Peyer's patch (tissue), 4 donors: ENCODE measurements around the gene SEH1L. TPM values are rescaled to one million over a fixed set of nuclear protein-coding genes. Genes with fewer than 3 reads are reported as not detected.

Experiments used
- DNase-seq, 3 donors: peaks; one replicate each; pipeline ENCODE4 v3.0.0-alpha.2; 2017 to 2019
- H3K27ac ChIP-seq, 4 donors: fragments of 200-600 bp; sonication (generic); one replicate each; pipeline ENCODE4 v1.5.1; 2016 to 2019
- H3K27me3 ChIP-seq, 2 donors: fragments of 200-600 bp; sonication (generic); one replicate each; pipeline ENCODE4 v1.5.1; 2019
- H3K36me3 ChIP-seq, 3 donors: fragments of 200-600 bp; sonication (generic); one replicate each; pipeline ENCODE4 v1.5.1; 2016 to 2019
- H3K4me1 ChIP-seq, 4 donors: fragments of 200-600 bp; sonication (generic); one replicate each; pipeline ENCODE4 v1.5.1; 2016 to 2019
- H3K4me3 ChIP-seq, 4 donors: fragments of 200-600 bp; sonication (generic); 1 replicate in 3 of 4; 2 replicates in 1 of 4; pipeline ENCODE4 v1.5.1; 2016 to 2019; ENCODE audit warnings: mild to moderate bottlenecking in 1 of 4
- H3K9me3 ChIP-seq, 4 donors: fragments of 200-600 bp; sonication (generic); one replicate each; pipeline ENCODE4 v1.5.1; 2016 to 2019; ENCODE audit warnings: mild to moderate bottlenecking in 1 of 4
- CTCF ChIP-seq, 6 experiments: fragments of 450-650 bp in 4 of 6; fragments of 200-600 bp in 2 of 6; sonication (generic) in 1 of 6; IDR thresholded peaks; one replicate each; pipeline ENCODE4 v1.5.1; 2017 to 2019; ENCODE audit warnings: antibody characterized with exemption in 6 of 6, mild to moderate bottlenecking in 3 of 6, moderate library complexity in 1 of 6
- POLR2A ChIP-seq, 2 donors: fragments of 450-650 bp; IDR thresholded peaks; one replicate each; pipeline ENCODE4 v1.5.1; 2017; ENCODE audit warnings: antibody characterized with exemption in 2 of 2, mild to moderate bottlenecking in 2 of 2, moderate library complexity in 2 of 2
- total RNA-seq, 4 donors: library from RNA; depleted of rRNA; stranded (reverse); fragments of >200 nt; gene quantifications; one replicate each; pipeline ENCODE4 v1.1.0, GENCODE V29; 2016

Gene SEH1L
- total RNA-seq, 4 donors from 2014 or later = 18.6 to 38.0 (median 25.3) TPM

GRCh38 chr18:12998332-12999060 is 50.7 kb downstream of the SEH1L start:
- DNase-seq = no peak
- H3K36me3 ChIP-seq = peaks cover 0 to 19% (median 0%) of the 10 kb centered on the region in 3 donors
- H3K27me3 ChIP-seq = no peaks in the 10 kb centered on the region
- no peak overlapping the region for H3K27ac ChIP-seq
- H3K9me3 ChIP-seq = no peaks in the 10 kb centered on the region
- no peak overlapping the region for H3K4me3 ChIP-seq
- TF ChIP-seq POLR2A (IDR thresholded peaks at IDR 0.05) = no peak
- no peak for TF ChIP-seq CTCF (IDR thresholded peaks at IDR 0.05)
- H3K4me1 ChIP-seq = peaks cover 0 to 11% (median 0%) of the 10 kb centered on the region in 4 donors

GRCh38 chr18:13003466-13003896 is 55.7 kb downstream of the SEH1L start:
- Histone ChIP-seq H3K27ac (no peak overlapping the region), H3K4me3 (no peak overlapping the region), H3K4me1 (no peaks in the 10 kb centered on the region), H3K36me3 (peaks cover 0 to 33% (median 0%) of the 10 kb centered on the region in 3 donors), H3K9me3 (no peaks in the 10 kb centered on the region), H3K27me3 (no peaks in the 10 kb centered on the region)
- TF ChIP-seq POLR2A (IDR thresholded peaks at IDR 0.05) = no peak
- TF ChIP-seq CTCF (IDR thresholded peaks at IDR 0.05) = peak in 4 of 6 experiments; percentile 15 to 32 (median 16)
- DNase-seq = peak in 1 of 3 donors; percentile 51

- Histone ChIP-seq H3K36me3 (peaks cover 0 to 42% (median 0%) of the 10 kb centered on the region in 3 donors), H3K4me3 (no peak overlapping the region), H3K9me3 (no peaks in the 10 kb centered on the region), H3K27me3 (no peaks in the 10 kb centered on the region), H3K27ac (no peak overlapping the region), H3K4me1 (no peaks in the 10 kb centered on the region)
- no peak for TF ChIP-seq CTCF (IDR thresholded peaks at IDR 0.05)
- no peak for TF ChIP-seq POLR2A (IDR thresholded peaks at IDR 0.05)
- DNase-seq = no peak
Measured at GRCh38 chr18:13004396-13004795, 56.6 kb downstream of the SEH1L start.

GRCh38 chr18:13005289-13005688 is 57.5 kb downstream of the SEH1L start:
- peaks cover 0 to 51% (median 0%) of the 10 kb centered on the region in 3 donors for H3K36me3 ChIP-seq
- no peak overlapping the region for H3K27ac ChIP-seq
- H3K27me3 ChIP-seq = no peaks in the 10 kb centered on the region
- TF ChIP-seq POLR2A (IDR thresholded peaks at IDR 0.05) = no peak
- no peak for TF ChIP-seq CTCF (IDR thresholded peaks at IDR 0.05)
- no peaks in the 10 kb centered on the region for H3K9me3 ChIP-seq
- H3K4me3 ChIP-seq = no peak overlapping the region
- no peaks in the 10 kb centered on the region for H3K4me1 ChIP-seq
- DNase-seq = no peak

GRCh38 chr18:13006531-13007247 is 58.9 kb downstream of the SEH1L start:
- no peaks in the 10 kb centered on the region for H3K27me3 ChIP-seq
- no peaks in the 10 kb centered on the region for H3K9me3 ChIP-seq
- H3K36me3 ChIP-seq = peaks cover 0 to 45% (median 0%) of the 10 kb centered on the region in 3 donors
- H3K4me3 ChIP-seq = no peak overlapping the region
- no peak for DNase-seq
- no peaks in the 10 kb centered on the region for H3K4me1 ChIP-seq
- no peak overlapping the region for H3K27ac ChIP-seq
- TF ChIP-seq POLR2A (IDR thresholded peaks at IDR 0.05) (no peak), CTCF (IDR thresholded peaks at IDR 0.05) (no peak)
